Fibroblast of villous mesenchyme (primary cell): ENCODE results near the gene JAM3. TPM values are rescaled to one million over a fixed set of nuclear protein-coding genes. Genes with fewer than 3 reads are reported as not detected.

ENCODE experiments used
- DNase-seq: peaks from one replicate; pipeline ENCODE4 v3.0.0-alpha.2; 2010; ENCODE audit warnings: low read depth
- H3K4me3 ChIP-seq: 2 replicates; pipeline ENCODE4 v1.5.1; 2011; ENCODE audit warnings: low read depth, mild to moderate bottlenecking, low read length
- total RNA-seq: library from RNA; depleted of rRNA; stranded (reverse); fragments of >200 nt; gene quantifications from 2 replicates; pipeline ENCODE4 v1.2.3, GENCODE V29; 2012
- TF ChIP-seq, protein P1 (sequence below): IDR thresholded peaks from 2 replicates; pipeline ENCODE4 v1.5.1; 2012; ENCODE audit warnings: low read depth, mild to moderate bottlenecking, low read length; ENCODE audit not compliant: insufficient read depth

The JAM3 gene
- 39.6 and 48.8 TPM in 2 replicates for total RNA-seq

DNA sequence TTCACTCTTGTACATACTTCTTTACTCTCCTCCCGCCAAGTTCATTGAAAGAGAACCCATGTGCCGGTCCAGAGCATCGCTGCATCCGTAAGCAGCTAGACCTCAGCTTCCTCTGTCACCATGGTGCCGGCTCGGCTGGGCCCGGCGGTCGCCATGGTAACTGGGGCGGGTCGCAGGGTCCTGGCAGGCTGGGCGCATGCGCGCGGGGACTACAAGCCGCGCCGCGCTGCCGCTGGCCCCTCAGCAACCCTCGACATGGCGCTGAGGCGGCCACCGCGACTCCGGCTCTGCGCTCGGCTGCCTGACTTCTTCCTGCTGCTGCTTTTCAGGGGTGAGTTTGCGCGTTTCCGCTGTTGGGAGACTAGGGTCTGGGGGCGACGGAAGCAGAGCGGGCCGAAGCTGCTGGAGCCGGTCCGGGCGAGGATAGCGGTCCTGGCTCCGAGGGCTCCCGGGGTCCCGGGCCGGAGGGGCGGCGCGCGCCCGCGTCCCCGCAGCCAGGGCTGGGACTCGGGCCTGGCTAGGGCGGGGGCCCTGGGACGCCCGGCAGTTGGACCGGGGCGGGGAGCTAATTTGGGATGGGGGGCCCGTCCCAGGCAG, at the start of gene JAM3:
TSS of gene JAM3 (plus strand) at position 244 of the 597 bp plus-strand sequence. CDS start at position 256, 12 bp downstream.
- H3K4me3 ChIP-seq = peak within 1 kb of the TSS; percentile 88
- TF ChIP-seq, protein P1, sequence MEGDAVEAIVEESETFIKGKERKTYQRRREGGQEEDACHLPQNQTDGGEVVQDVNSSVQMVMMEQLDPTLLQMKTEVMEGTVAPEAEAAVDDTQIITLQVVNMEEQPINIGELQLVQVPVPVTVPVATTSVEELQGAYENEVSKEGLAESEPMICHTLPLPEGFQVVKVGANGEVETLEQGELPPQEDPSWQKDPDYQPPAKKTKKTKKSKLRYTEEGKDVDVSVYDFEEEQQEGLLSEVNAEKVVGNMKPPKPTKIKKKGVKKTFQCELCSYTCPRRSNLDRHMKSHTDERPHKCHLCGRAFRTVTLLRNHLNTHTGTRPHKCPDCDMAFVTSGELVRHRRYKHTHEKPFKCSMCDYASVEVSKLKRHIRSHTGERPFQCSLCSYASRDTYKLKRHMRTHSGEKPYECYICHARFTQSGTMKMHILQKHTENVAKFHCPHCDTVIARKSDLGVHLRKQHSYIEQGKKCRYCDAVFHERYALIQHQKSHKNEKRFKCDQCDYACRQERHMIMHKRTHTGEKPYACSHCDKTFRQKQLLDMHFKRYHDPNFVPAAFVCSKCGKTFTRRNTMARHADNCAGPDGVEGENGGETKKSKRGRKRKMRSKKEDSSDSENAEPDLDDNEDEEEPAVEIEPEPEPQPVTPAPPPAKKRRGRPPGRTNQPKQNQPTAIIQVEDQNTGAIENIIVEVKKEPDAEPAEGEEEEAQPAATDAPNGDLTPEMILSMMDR = no peak
- peak; percentile 94 for DNase-seq

DNA sequence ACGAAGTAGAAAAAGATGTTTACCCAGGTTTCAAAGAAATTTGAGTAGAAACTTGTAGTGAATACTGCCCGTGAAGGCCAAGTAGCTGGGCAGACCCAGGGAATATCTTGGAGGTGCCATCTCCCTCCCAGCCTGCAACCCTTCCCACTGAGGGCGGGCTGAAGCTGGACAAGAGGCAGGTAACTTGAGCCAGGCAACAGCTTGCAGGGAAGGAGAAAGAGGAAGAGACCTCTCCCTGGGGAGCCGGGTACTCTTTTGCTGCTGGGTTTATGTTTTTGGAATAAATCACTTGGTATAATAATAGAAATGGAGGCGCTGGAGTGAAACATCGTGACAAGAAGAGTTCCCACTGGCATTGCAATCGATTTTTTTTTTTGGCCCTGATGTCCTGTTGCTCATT, 49.4 kb upstream of the JAM3 start:
- DNase-seq = no peak
- TF ChIP-seq, protein P1 = no peak
- no peak overlapping the region for H3K4me3 ChIP-seq

DNA sequence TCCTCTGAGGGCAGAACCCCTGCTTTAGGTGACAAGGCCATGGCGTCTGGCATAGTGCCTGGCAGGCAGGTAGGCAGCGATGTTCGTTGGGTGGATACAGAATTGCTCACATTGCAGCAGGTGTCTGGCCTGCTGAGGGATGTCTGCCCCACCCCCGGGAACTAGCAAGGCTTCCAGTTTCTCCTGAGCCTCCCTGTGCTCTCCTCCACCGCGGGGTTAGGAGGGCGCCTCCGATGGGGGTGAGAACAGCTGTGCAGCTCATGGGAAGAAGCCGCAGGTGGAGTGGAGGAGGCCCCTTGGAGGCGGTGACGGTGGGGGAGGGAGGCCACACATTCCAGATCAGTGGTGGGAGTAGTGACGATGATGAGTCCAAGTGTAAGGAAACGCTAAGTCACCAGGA, 48.3 kb upstream of the JAM3 start:
- DNase-seq = no peak
- TF ChIP-seq, protein P1 = no peak
- no peak overlapping the region for H3K4me3 ChIP-seq

DNA sequence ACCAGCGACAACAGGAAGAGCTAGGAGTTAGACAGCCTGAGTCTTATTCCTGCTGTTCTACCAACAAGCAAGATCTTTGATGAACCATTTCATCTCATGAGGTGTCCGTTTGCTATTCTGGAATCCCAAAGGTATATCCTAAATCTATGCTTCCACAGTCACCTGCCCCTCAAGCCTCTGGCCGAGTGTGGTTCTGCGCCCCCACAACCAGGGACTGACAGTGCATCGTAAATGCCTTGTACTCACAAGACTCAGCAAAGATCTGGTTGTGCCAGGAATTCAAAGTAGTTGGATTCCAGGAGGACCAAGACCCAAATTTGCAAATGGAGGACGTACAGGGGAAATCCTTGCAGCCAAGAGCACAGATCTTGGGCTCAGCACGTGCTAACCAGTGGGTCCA, 47.5 kb upstream of the JAM3 start:
- H3K4me3 ChIP-seq = no peak overlapping the region
- no peak for DNase-seq
- TF ChIP-seq, protein P1 = no peak

DNA sequence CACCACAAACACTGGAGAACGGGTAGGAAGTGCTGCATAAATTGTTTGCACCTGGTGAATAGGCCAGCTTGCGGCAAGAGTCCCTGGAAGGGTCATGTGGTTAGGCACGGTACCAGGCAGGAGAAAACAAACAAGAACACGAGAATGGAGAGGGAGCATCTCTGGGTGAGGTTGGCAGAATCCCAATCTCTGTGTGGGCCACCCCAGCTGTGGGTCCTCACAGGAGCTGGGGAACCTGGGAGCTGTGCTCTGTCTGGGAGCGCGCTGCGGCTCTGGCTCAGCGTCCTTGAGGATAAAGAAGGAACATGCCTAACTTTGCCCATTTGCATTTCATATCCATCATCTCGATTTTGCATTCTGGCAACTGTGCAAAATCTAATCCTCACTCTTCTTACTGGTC, 46.1 kb upstream of the JAM3 start:
- TF ChIP-seq, protein P1 = no peak
- DNase-seq = no peak
- H3K4me3 ChIP-seq = no peak overlapping the region

DNA sequence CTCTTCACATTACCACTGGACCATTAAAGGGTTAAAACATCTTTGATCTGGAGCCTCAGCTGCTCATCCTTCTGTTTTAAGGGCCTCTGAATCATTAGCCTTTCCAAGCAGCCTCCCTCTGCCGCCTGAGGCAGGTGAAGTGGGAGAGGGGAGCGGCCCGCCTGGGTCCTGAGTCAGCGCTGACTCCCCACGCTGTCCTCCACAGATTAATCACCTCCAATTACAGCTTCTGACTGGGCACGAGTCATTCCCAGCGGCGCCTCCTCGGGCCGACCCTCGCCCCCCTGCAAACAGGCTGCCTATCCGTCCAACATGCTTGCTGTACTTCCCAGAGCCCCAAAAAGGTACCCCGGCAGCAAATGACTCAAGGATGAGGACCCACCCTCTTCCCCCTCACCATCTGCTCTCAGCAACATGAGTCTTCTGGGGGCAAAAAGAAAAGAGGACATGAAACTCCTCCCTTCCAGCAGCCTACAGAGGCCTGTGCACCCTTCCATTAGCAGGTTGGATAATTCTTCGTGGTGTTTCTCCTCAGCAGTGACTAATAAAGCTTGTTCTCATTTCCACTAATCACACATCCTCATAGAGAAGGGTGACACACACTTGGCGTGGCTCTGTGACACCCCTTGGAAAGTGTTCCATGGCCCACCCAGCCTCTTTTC, 44.3 kb upstream of the JAM3 start:
- DNase-seq = no peak
- no peak overlapping the region for H3K4me3 ChIP-seq
- TF ChIP-seq, protein P1 = no peak

DNA sequence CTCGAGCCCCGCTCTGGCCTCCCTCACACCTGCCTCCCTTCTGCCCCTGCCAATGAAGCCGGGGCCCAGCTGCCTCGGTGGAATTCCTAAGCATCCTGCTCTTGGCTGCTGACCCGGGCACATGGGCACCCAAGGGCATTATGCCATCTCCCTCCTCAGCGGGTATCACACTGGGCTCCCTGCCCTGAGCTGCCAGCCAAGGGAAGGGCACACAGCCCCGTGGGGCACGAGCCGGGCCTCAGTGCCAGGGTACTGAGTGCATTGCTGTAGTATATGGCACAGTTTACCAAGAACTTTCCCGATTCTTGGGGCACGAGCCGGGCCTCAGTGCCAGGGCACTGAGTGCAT, 43.8 kb upstream of the JAM3 start:
- TF ChIP-seq, protein P1 = no peak
- no peak overlapping the region for H3K4me3 ChIP-seq
- DNase-seq = no peak
